Subcutaneous abdominal adipose tissue (tissue), 5 donors: ENCODE measurements around the gene SYNM.
"Not testable (repeated sequence)": the region's sequence is repeated elsewhere in the genome, so short reads cannot be mapped to it uniquely, and the experiment has no call there.

ENCODE experiments used
- H3K27ac ChIP-seq: one replicate; pipeline ENCODE4 v1.7.0; 2013; ENCODE audit warnings: low read depth, mild to moderate bottlenecking, inconsistent platforms, low read length, moderate library complexity
- H3K27me3 ChIP-seq, 5 donors: one replicate each; pipeline ENCODE4 v1.7.0; 2013; ENCODE audit warnings: low read length in 5 of 5, inconsistent platforms in 1 of 5; ENCODE audit not compliant: control insufficient read depth in 5 of 5, insufficient read depth in 4 of 5
- H3K36me3 ChIP-seq, 5 donors: one replicate each; pipeline ENCODE4 v1.7.0; 2013; ENCODE audit warnings: low read length in 5 of 5; ENCODE audit not compliant: control insufficient read depth in 5 of 5, insufficient read depth in 5 of 5
- H3K4me1 ChIP-seq, 5 donors: one replicate each; pipeline ENCODE4 v1.7.0; 2013; ENCODE audit warnings: low read length in 5 of 5, mild to moderate bottlenecking in 3 of 5, moderate library complexity in 1 of 5; ENCODE audit not compliant: control insufficient read depth in 5 of 5, insufficient read depth in 5 of 5
- H3K4me3 ChIP-seq, 5 donors: one replicate each; pipeline ENCODE4 v1.7.0; 2013; ENCODE audit warnings: low read length in 5 of 5, low read depth in 1 of 5
- H3K9ac ChIP-seq, 5 donors: one replicate each; pipeline ENCODE4 v1.7.0; 2013; ENCODE audit warnings: low read length in 5 of 5, mild to moderate bottlenecking in 4 of 5, moderate library complexity in 3 of 5
- H3K9me3 ChIP-seq, 5 donors: one replicate each; pipeline ENCODE4 v1.7.0; 2013; ENCODE audit warnings: low read length in 5 of 5; ENCODE audit not compliant: control insufficient read depth in 5 of 5
- donor health status: healthy.
- donor health status: healthy.
- donor health status: healthy.
- donor health status: healthy.
- donor health status: healthy.

SYNM gene

DNA sequence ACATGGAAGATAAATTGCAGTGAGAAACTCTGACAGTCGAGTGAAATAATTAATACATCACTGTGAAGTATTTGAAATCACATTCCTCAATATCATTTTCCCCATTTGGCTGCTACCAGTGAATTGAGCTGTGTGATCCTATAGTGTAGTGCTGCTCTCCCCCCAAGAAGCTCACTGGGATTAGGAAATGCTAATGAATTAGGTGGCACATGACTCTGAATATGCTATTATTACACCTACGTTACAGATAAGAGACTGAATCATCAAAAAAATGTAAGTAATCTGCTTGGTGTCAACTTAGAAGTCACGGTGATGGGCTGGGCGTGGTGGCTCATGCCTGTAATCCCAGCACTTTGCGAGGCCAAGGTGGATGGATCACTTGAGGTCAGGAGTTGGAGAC lies 34.7 kb upstream of the SYNM start:
- H3K4me1 ChIP-seq, result peaks cover 0 to 6% (median 0%) of the 10 kb centered on the region in 5 donors
- no peak overlapping the region for H3K9ac ChIP-seq
- H3K36me3 ChIP-seq, result no peaks in the 10 kb centered on the region

DNA sequence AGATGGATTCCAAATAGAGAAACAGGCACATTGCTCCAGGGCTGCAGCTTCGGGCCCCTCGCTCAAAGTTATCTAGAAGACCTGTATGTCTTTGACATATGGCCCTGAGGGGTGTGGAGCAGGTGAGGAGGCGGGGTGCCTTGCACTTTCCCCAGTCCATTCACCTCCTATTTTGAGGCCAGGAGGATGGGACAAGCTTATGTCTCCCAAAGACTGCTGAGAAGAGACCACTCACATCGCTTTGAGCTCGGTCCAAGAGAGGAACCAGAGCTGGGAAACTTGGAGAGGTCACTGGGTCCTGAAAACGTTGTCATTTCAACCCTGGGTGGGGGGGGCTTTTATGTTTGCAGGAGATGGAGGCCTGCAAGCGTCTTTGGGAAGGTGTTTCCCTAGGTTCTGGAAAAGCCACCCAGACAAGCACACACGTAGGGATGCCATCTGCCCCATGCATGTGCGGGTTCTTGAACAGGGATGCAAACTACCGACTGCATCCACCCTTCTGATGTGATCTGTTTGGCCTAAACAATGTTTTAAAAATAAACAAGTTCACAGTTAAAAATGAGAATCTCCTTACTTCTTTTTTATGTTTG lies 33.7 kb upstream of the SYNM start:
- no peaks in the 10 kb centered on the region for H3K27me3 ChIP-seq
- H3K4me1 ChIP-seq, result peaks cover 0 to 6% (median 0%) of the 10 kb centered on the region in 5 donors
- no peaks in the 10 kb centered on the region for H3K36me3 ChIP-seq
- no peak overlapping the region for H3K27ac ChIP-seq
- no peak overlapping the region for H3K9ac ChIP-seq
- no peaks in the 10 kb centered on the region for H3K9me3 ChIP-seq
- H3K4me3 ChIP-seq, result no peak overlapping the region

More for the DNA sequence above, 34.7 kb upstream of the SYNM start:
- H3K27me3 ChIP-seq, result no peaks in the 10 kb centered on the region
- no peak overlapping the region for H3K4me3 ChIP-seq
- H3K9me3 ChIP-seq, result peaks cover 0 to 4% (median 0%) of the 10 kb centered on the region in 5 donors
- no peak overlapping the region for H3K27ac ChIP-seq

DNA sequence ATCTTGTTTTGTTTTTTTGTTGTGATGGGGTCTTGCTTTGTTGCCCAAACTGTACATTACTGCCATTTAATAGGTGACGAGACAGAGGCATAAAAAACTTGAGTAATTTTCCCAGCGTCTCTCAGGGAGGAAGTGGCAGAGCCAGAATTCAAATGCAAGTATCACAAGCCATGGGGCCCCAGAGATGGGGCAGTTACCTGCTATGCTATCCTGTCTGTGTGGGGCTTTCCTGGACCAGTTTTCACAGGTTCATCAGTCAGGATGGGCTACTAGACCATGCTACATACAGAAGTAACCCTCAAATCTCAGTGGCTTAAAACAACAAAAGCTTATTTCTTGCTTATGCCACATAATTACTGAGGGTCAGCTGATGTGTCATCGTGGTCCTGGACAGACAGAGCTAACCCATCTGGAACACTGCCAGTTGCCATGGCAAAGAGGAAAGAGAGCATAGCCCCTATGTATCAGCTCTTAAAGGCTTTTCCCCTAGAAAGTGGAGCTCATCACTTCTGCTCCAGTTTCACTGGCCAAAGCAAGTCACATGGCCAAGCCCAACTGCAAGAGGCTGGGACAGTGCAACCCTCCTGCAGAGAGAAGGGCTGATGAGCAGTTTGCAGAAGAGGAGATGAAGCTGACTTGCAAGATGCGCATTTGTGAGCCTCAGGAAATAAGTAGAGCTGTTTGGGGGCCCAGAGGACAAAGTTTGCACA lies 31.7 kb upstream of the SYNM start:
- no peaks in the 10 kb centered on the region for H3K9me3 ChIP-seq
- no peaks in the 10 kb centered on the region for H3K36me3 ChIP-seq
- H3K4me1 ChIP-seq, result peaks cover 0 to 9% (median 4%) of the 10 kb centered on the region in 5 donors
- no peak overlapping the region for H3K9ac ChIP-seq
- H3K27ac ChIP-seq, result no peak overlapping the region
- H3K27me3 ChIP-seq, result no peaks in the 10 kb centered on the region
- no peak overlapping the region for H3K4me3 ChIP-seq

DNA sequence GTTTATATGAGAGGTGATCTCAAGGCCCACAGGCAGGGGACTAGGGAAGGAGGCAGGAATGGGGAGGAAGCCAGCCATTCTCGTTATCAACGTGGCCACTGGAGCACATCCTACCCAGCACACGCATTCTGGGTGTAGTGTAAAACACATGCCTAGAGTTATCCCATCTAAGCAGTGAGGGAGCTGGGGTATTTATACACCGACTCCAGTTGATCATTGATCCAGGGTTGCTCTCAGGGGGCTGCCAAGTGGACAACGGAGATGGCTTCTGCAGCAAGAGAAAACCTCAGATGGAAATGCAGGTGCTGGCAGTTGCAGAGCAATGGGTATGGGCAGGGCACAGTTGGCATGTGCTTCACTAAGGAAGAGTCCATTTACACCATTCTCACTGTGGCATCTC lies 30.4 kb upstream of the SYNM start:
- H3K36me3 ChIP-seq, result no peaks in the 10 kb centered on the region
- no peak overlapping the region for H3K9ac ChIP-seq
- H3K9me3 ChIP-seq, result no peaks in the 10 kb centered on the region
- no peak overlapping the region for H3K4me3 ChIP-seq
- H3K4me1 ChIP-seq, result peaks cover 0 to 9% (median 4%) of the 10 kb centered on the region in 5 donors
- no peaks in the 10 kb centered on the region for H3K27me3 ChIP-seq
- no peak overlapping the region for H3K27ac ChIP-seq

DNA sequence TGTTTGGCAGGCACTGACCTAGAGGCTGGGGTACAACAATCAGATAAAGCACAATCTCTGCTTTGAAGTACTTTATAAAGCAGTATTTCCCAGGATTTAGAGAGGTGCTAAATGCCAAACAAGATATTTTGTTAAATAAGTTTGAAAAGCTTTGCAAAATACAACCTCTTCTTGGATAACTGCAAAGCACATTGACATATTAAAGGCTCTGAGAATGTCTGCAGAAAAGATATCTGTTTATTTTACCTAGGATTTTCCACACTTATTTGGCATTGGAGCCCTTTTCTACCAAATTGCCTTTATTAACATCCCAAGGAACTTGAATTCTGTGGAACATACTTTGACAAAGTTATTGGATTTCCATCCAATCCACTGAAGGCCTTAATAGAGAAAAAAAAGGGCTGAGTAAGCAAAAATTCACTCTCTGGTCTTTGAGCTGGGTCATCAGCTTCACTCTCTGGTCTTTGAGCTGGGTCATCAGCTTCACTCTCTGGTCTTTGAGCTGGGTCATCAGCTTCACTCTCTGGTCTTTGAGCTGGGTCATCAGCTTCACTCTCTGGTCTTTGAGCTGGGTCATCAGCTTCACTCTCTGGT lies 29.7 kb upstream of the SYNM start:
- H3K36me3 ChIP-seq, H3K9me3 ChIP-seq, H3K4me1 ChIP-seq, H3K27ac ChIP-seq, H3K27me3 ChIP-seq, H3K4me3 ChIP-seq, H3K9ac ChIP-seq: not testable (repeated sequence)

DNA sequence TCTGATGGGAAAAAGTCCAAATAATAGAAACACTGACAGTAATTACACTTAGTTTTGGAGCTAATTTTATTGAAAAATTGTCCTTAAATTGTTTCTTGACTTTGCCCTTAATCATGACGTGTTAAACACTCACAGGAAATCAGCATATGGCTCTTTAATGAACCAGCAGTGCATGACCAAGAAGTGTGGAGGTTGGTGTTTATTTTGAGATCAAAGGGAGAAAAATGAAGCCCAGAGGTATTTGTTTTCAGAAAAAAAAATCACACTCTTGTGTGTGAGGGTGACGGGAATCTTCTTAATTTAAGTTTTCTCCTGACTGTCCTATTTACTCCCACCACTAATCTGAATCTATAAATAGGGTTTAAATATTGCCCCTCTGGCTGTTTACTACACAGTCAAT lies 28.8 kb upstream of the SYNM start:
- Histone ChIP-seq H3K9ac (no peak overlapping the region), H3K4me3 (peak overlapping the region in 1 of 5 donors; percentile 69), H3K27ac (no peak overlapping the region)

DNA sequence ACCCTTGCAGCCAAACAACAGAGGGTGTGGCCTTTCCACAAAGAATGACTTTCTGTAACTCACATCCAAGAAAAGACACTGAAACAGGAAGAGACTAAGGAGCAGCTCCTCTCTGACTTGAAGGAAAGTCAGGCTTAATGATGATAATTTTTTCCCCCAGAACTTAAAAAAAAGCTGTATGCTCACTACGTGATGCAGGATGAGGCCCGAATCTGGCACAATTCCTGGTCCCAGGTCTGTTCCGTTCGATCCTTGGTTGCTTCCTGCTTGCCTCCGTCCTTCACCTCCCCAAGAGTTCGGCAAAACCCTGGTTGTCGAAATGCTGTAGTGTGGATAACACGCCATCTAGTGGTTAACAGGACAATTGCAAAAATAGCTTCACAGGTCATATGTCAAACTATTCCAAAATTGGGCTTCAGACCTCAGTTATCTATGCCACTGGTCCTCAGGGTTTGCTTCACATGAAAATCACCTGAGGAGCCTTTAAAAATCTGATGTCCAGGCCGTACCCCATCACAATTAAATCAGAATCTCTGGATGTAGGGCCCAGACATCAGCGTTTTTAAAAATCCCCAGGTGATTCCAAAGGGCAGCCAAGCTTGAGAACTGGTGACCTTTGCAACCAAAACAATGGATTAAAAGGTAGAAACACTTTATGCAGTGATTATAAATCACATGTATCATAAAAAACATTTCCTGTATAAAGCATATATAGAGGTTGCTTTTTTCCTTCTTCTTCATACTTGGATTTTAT lies 28.1 kb upstream of the SYNM start:
- H3K9ac ChIP-seq, result peak overlapping the region in 2 of 5 donors; percentile 12 to 52
- H3K4me3 ChIP-seq, result peak overlapping the region; percentile 40 to 69 (median 59)
- H3K4me1 ChIP-seq, result peaks cover 0 to 9% (median 4%) of the 10 kb centered on the region in 5 donors
- H3K9me3 ChIP-seq, result no peaks in the 10 kb centered on the region
- no peaks in the 10 kb centered on the region for H3K36me3 ChIP-seq
- H3K27me3 ChIP-seq, result no peaks in the 10 kb centered on the region
- H3K27ac ChIP-seq, result no peak overlapping the region

More for the DNA sequence above, 28.8 kb upstream of the SYNM start:
- peaks cover 0 to 9% (median 4%) of the 10 kb centered on the region in 5 donors for H3K4me1 ChIP-seq
- H3K9me3 ChIP-seq, result no peaks in the 10 kb centered on the region
- no peaks in the 10 kb centered on the region for H3K36me3 ChIP-seq
- no peaks in the 10 kb centered on the region for H3K27me3 ChIP-seq

DNA sequence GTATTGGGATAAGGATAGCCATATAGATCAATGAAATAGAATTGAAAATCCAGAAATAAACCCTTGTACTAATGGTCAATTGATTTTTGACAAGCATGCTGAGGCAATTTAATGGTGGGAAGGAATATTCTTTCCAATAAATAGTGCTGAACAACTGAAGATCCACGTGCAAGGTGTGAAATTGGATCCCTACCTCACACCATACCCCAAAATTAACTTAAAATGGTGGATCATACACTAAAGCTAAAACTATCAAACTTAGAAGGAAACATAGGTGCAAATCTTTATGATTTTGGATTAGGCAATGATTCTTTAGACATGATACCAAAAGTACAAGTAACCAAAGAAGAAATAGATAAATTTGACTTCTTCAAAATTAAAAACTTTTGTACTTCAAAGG lies 22.1 kb upstream of the SYNM start:
- Histone ChIP-seq H3K4me1 (peaks cover 0 to 2% (median 0%) of the 10 kb centered on the region in 5 donors), H3K4me3 (no peak overlapping the region), H3K36me3 (no peaks in the 10 kb centered on the region), H3K27ac (no peak overlapping the region), H3K9ac (no peak overlapping the region), H3K27me3 (no peaks in the 10 kb centered on the region), H3K9me3 (no peaks in the 10 kb centered on the region)

DNA sequence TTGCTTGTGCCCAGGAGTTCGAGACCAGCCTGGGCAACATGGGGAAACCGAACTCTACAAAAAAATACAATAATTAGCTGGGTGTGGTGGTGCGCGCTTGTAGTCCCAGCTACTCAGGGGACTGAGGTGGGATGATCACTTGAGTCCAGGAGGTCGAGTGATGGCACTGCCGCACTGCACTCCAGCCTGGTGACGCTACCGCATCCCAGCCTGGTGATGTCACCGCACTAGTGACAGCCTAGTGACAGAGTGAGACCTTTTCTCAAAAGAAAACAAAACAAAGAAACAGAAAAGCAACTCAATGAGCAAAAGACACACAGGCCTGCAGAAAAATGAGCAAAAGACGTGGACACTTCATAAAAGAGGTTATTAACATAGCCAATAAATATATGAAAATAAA lies 19.9 kb upstream of the SYNM start:
- H3K9ac ChIP-seq, result no peak overlapping the region
- H3K9me3 ChIP-seq, result no peaks in the 10 kb centered on the region
- peaks cover 0 to 2% (median 0%) of the 10 kb centered on the region in 5 donors for H3K4me1 ChIP-seq
- H3K27me3 ChIP-seq, result no peaks in the 10 kb centered on the region
- H3K27ac ChIP-seq, result no peak overlapping the region
- no peak overlapping the region for H3K4me3 ChIP-seq
- no peaks in the 10 kb centered on the region for H3K36me3 ChIP-seq
